HG02973 (cell line): ENCODE data around the gene PTX4.
"Not testable (repeated sequence)": the region's sequence is repeated elsewhere in the genome, so short reads cannot be mapped to it uniquely, and the experiment has no call there.

Experiments used
- ATAC-seq: cut with Tn5 transposase; IDR thresholded peaks from one replicate; pipeline ENCODE4 v1.9.1; 2021; ENCODE audit warnings: moderate library complexity; ENCODE audit not compliant: unreplicated experiment

PTX4 gene

GRCh38 chr16:1446296-1447080 is 42.3 kb downstream of the PTX4 start:
- ATAC-seq = no peak

DNA sequence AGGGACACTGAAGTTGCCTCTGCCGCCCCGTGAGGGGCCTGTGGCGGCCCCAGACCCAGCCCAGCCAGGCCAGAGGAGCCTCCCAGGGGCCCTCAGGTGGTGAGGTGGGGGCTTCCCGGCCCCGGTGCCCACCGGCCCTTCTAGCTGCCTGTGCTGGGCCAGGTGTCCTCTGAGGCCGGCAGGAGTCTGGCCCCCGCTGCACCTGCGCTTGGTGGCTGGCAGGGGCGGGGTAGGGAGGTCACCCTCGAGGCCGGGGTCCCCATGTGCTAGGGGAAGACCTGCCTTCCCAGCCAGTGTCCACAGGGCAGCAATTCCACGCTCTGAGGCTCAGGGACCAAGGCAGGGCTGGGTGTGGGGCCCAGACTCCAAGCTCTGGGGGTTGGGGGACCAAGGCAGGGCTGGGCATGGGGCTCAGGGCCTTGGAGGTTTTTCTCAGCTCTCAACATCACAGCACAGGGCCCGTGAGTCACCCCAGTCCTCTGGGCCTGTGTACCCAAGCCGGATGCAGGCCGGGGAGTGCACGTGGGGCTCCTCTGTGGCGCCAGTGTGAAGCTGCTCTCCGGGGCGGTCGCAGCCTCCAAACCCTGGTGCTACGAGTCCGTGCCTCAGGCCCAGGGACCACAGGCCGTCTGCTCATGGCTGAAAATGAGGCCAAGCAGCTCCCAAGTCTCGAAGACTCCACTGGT is 43.1 kb downstream of the PTX4 start:
- ATAC-seq = no peak

- no peak for ATAC-seq
Observed at GRCh38 chr16:1444730-1445517, 43.8 kb downstream of the PTX4 start.

DNA sequence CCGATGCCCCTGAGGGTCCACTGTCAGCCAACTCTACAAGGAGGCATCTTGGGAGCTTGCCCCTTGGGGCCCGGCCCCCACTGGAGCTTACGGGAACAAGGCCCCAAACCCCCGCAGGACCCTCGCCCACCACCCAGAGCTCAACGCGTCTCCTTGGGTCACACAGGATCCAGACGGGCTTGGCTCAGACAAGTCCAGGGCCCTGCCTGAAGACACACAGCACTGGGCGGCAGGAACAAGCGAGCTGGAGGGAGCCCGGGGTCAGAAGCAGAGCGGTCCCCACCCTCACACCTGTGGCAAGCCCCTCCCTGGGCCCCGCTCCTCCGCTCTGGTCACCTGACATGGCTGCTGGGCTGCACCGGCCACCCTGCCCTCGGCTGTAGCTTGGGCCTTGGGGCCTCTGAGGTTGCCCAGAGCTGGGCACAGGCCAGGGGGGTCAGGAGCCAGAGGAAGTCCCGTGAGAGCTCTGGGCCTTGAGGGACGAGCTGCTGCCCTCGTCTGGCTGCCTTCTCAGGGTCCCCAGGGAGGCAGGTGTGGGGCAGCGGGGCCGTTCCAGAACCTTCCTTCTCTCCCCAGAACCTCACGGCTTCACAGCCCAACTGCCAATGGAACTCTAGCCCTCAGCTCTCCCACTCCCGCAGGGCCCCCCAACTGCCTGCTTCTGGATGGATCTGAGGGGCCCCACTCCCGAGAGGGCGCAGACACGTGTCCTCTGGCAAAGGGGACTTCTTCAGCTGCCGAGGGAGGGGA is 44.6 kb downstream of the PTX4 start, which contains the start of gene CCDC154:
TSS of gene CCDC154 (minus strand) at position 577 of the 750 bp plus-strand sequence. CDS start at position 343, 234 bp downstream.
- ATAC-seq = no peak

GRCh38 chr16:1443403-1443973 is 45.3 kb downstream of the PTX4 start:
- ATAC-seq = no peak

- ATAC-seq = no peak
Observed at GRCh38 chr16:1442697-1443096, 46.0 kb downstream of the PTX4 start.

DNA sequence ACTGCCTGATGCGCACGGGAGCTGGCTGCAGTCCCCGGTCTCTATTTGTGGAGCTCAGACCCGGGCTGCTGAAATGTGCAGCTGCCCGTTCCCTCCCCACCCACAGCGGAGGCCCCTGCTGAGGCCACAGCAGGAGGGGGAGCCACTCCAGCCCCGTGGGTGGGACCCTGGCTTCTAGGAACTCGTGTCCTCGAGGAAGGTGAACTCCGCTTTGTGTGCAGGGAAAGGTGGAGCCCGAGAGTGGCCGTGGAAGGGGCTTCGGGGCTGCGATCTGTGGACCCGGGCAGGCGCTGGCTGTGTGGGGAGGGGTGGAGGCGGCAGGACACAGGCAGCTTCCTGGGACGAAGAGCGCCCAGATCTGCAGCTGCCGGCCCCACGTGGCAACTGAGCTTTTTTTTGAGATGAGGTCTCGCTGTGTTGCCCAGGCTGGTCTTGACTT is 47.3 kb downstream of the PTX4 start:
- no peak for ATAC-seq

DNA sequence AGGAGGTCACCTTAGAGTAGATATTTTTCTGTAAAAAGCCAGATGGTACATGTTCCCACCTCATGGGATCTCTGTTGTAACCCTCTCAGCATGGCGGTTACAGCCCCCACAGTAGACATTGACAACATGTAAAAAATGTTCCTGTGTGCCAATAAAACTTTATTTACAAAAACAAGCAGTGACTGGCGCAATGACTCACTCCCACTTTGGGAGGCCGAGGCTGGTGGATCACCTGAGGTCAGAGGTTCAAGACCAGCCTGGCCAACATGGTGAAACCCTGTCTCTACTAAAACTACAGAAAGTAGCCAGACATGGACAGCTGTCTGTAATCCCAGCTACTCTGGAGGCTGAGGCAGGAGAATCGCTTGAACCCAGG is 49.1 kb downstream of the PTX4 start:
- not testable (repeated sequence) for ATAC-seq

DNA sequence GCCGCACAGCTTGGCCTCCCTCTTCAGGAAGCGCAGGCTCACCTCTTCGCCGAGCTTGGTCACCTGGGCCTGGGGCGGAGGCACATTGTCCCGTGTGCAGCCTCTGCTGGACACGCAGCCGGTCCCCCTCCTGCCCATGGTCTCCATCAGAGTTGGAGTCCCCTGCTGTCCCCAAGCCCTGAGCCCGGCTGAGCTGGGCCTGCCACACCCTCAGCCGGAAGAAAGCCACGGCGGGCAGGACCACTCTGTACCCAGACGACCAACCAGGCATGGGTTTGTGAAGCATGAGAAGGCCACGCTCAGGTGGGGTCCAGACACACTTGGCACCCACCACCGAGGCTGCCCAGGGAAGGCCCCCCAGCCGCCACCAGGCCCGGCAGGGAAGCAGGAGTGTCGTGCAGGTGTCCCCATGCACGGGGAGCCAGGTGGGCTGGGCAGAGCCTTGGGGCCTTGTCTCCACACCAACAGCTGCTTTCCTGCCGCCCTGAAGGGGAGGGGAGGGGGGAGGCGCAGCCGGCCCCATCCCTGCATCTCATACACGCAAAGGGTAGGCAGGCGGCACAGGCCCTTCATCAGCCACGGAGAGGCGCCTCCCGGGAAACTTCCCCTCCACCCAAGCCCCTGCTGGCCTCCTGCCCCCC is 49.6 kb downstream of the PTX4 start:
- no peak for ATAC-seq

GRCh38 chr16:1438229-1439057 is 50.3 kb downstream of the PTX4 start:
- no peak for ATAC-seq

GRCh38 chr16:1437606-1438005 is 51.1 kb downstream of the PTX4 start:
- ATAC-seq = no peak

GRCh38 chr16:1436731-1437355 is 51.9 kb downstream of the PTX4 start:
- no peak for ATAC-seq

DNA sequence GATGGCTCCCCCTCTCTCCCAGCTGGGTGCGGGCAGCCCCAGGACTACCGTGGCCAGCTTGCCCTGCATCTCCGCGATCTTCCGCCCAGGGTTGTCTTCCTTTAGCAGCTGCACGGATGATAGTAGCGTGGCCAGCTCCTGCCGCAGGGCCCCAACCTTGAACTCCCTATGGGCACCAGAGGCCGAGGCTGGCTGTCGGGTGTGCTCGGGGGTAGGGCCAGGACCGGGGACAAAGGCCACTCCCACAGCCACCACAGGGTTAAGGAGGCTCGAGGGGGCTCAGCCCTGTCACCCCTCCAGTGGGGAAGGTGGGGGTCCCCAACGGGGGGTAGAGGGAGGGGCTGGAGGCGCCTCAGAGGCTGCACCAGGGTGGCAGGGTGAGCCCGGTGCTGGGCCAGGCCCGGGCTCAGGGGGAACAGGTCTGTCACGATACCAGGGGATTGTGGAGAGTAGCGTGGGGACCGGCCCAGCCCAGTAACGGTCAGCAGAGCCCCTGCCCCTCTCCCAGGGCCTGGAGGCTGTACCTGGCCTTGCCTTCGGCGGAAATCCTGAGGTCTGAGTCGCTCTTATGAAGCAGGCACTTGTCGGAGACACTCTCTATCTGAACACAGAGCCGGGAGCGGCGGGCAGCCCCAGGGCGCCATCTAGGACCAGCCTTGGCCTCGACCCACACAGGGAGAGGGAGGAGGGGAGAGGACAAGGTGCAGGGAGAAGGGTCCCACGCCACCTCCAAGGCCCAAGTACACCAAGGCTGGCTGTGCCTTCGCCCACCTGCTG is 52.6 kb downstream of the PTX4 start:
- ATAC-seq = no peak
